Myocyte (in vitro differentiated cells): ENCODE measurements around the gene ARL4C. TPM values are rescaled to one million over a fixed set of nuclear protein-coding genes. Genes with fewer than 3 reads are reported as not detected.
"Not testable (repeated sequence)": the region's sequence is repeated elsewhere in the genome, so short reads cannot be mapped to it uniquely, and the experiment has no call there.

Experiments
- DNase-seq: peaks from one replicate; pipeline ENCODE4 v3.0.0-alpha.2; 2012; ENCODE audit warnings: low read depth
- total RNA-seq: library from RNA; depleted of rRNA; stranded (reverse); fragments of >200 nt; gene quantifications from 2 replicates; pipeline ENCODE4 v1.2.3, GENCODE V29; 2014

ARL4C gene
- total RNA-seq, 1 donor from 2014 or later = 27.7 TPM

- DNase-seq = no peak
These were observed 18.6 kb downstream of the ARL4C start for GRCh38 chr2:234478121-234478858.

- no peak for DNase-seq
These were observed 20.1 kb downstream of the ARL4C start for GRCh38 chr2:234476766-234477165.

GRCh38 chr2:234474654-234475053 is 22.2 kb downstream of the ARL4C start:
- no peak for DNase-seq

GRCh38 chr2:234472155-234472554 is 24.7 kb downstream of the ARL4C start:
- no peak for DNase-seq

- DNase-seq = no peak
These were observed 26.9 kb downstream of the ARL4C start for GRCh38 chr2:234469972-234470371.

GRCh38 chr2:234469251-234469845 is 27.5 kb downstream of the ARL4C start:
- DNase-seq = no peak

- no peak for DNase-seq
These were observed 28.4 kb downstream of the ARL4C start for GRCh38 chr2:234468503-234468902.

- peak; percentile 71 for DNase-seq
These were observed 29.6 kb downstream of the ARL4C start for GRCh38 chr2:234467289-234467688.

GRCh38 chr2:234464291-234464645 is 32.6 kb downstream of the ARL4C start:
- no peak for DNase-seq

GRCh38 chr2:234463626-234464290 is 33.1 kb downstream of the ARL4C start:
- no peak for DNase-seq

GRCh38 chr2:234462218-234462992 is 34.5 kb downstream of the ARL4C start:
- no peak for DNase-seq

- DNase-seq = no peak
These were observed 37.4 kb downstream of the ARL4C start for GRCh38 chr2:234459401-234460009.

GRCh38 chr2:234458466-234458865 is 38.4 kb downstream of the ARL4C start:
- DNase-seq = peak; percentile 86

- no peak for DNase-seq
These were observed 39.5 kb downstream of the ARL4C start for GRCh38 chr2:234457421-234457820.

- DNase-seq = not testable (repeated sequence)
These were observed 41.6 kb downstream of the ARL4C start for GRCh38 chr2:234455246-234455645.

- DNase-seq = no peak
These were observed 42.4 kb downstream of the ARL4C start for GRCh38 chr2:234454433-234454832.

GRCh38 chr2:234453216-234453615 is 43.7 kb downstream of the ARL4C start:
- DNase-seq = peak; percentile 90

GRCh38 chr2:234451852-234452625 is 44.8 kb downstream of the ARL4C start:
- DNase-seq = peak; percentile 76

GRCh38 chr2:234451242-234451641 is 45.6 kb downstream of the ARL4C start:
- DNase-seq = no peak

GRCh38 chr2:234450431-234451124 is 46.3 kb downstream of the ARL4C start:
- no peak for DNase-seq
